HuH-7 (cell line): Measurements from ENCODE around the gene LRSAM1.
A peak's percentile ranks its signal among the peaks of the same experiment; 100 is the strongest.

ENCODE experiments used
- DNase-seq: peaks from one replicate; pipeline ENCODE4 v3.0.0; 2011; ENCODE audit warnings: low spot score

The LRSAM1 gene

GRCh38 chr9:127535396-127535795 is 84.1 kb downstream of the LRSAM1 start:
- no peak for DNase-seq

GRCh38 chr9:127535834-127536233 is 84.5 kb downstream of the LRSAM1 start:
- DNase-seq, result no peak

GRCh38 chr9:127536499-127536898 is 85.2 kb downstream of the LRSAM1 start:
- DNase-seq, result no peak

- DNase-seq, result no peak
Observed at GRCh38 chr9:127537014-127537413, 85.7 kb downstream of the LRSAM1 start.

GRCh38 chr9:127537792-127538191 is 86.5 kb downstream of the LRSAM1 start:
- peak; percentile 56 for DNase-seq

GRCh38 chr9:127538849-127539258 is 87.5 kb downstream of the LRSAM1 start:
- DNase-seq, result no peak

GRCh38 chr9:127539259-127539981 is 88.1 kb downstream of the LRSAM1 start:
- DNase-seq, result no peak

- DNase-seq, result no peak
Observed at GRCh38 chr9:127539982-127540663, 88.8 kb downstream of the LRSAM1 start.

- DNase-seq, result no peak
Observed at GRCh38 chr9:127540664-127541041, 89.3 kb downstream of the LRSAM1 start.

- DNase-seq, result no peak
Observed at GRCh38 chr9:127541176-127541575, 89.9 kb downstream of the LRSAM1 start.

GRCh38 chr9:127541865-127542264 is 90.6 kb downstream of the LRSAM1 start:
- DNase-seq, result no peak

GRCh38 chr9:127543221-127543620 is 91.9 kb downstream of the LRSAM1 start:
- DNase-seq, result no peak

- no peak for DNase-seq
Observed at GRCh38 chr9:127543973-127544533, 92.7 kb downstream of the LRSAM1 start.

- peak; percentile 95 for DNase-seq
Observed at GRCh38 chr9:127545196-127546124, 94.2 kb downstream of the LRSAM1 start.

GRCh38 chr9:127546125-127546832 is 95.0 kb downstream of the LRSAM1 start:
- DNase-seq, result no peak

GRCh38 chr9:127548352-127548881 is 97.1 kb downstream of the LRSAM1 start:
- DNase-seq, result no peak

- no peak for DNase-seq
Observed at GRCh38 chr9:127549218-127549617, 97.9 kb downstream of the LRSAM1 start.

GRCh38 chr9:127549751-127550150 is 98.4 kb downstream of the LRSAM1 start:
- DNase-seq, result no peak

- no peak for DNase-seq
Observed at GRCh38 chr9:127550282-127550681, 99.0 kb downstream of the LRSAM1 start.

- DNase-seq, result no peak
Observed at GRCh38 chr9:127550751-127551150, 99.4 kb downstream of the LRSAM1 start.
